SK-N-SH (cell line): Measurements from ENCODE around the gene ADCY1. TPM values are rescaled to one million over a fixed set of nuclear protein-coding genes. Genes with fewer than 3 reads are reported as not detected.

Source experiments
- CTCF ChIA-PET: fragments of 300-600, 350-600 bp; formaldehyde crosslinking; extraction: SDS; loops from one replicate; lab custom pipeline; 2021; lab: Yijun Ruan, JAX
- POLR2A ChIA-PET: fragments of 350-600 bp; sonication (Branson Sonifier 250); formaldehyde crosslinking; extraction: SDS; loops from one replicate; lab custom pipeline; 2020; ENCODE audit warnings: antibody characterized with exemption, inconsistent platforms; lab: Yijun Ruan, JAX
- DNase-seq: peaks from one replicate; pipeline ENCODE4 v3.0.0; 2012
- H2AFZ ChIP-seq: fragments of 200-600 bp; sonication (generic); 2 replicates; pipeline ENCODE4 v1.8.1; 2016; ENCODE audit warnings: antibody characterized with exemption, mild to moderate bottlenecking, low read depth
- H3F3A ChIP-seq: fragments of 200-600 bp; sonication (generic); replicated peaks from 2 replicates; pipeline ENCODE3; 2016; ENCODE audit warnings: antibody characterized with exemption, mild to moderate bottlenecking; ENCODE audit not compliant: insufficient read depth
- H3K27ac ChIP-seq, 2 experiments: fragments of 200-500 bp in 1 of 2; fragments of 200-600 bp in 1 of 2; sonication (Bioruptor generic) in 1 of 2; sonication (generic), shearing (Covaris generic) in 1 of 2; 2 replicates each; pipeline versions ENCODE4 v1.5.1 to v1.6.1; 2014 to 2016; ENCODE audit warnings: low read depth in 2 of 2, inconsistent platforms in 1 of 2, low read length in 1 of 2, mild to moderate bottlenecking in 1 of 2, mixed read lengths in 1 of 2
- H3K27me3 ChIP-seq: fragments of 200-600 bp; sonication (generic), shearing (Covaris generic); 2 replicates; pipeline ENCODE4 v1.6.1; 2016; ENCODE audit warnings: mixed run types; ENCODE audit not compliant: insufficient read depth
- H3K36me3 ChIP-seq, 2 experiments: fragments of 200-500 bp in 1 of 2; fragments of 200-600 bp in 1 of 2; sonication (Bioruptor generic) in 1 of 2; sonication (generic) in 1 of 2; replicated peaks in 1 of 2; 2 replicates each; pipeline versions ENCODE3 to v1.5.1; 2014 to 2016; ENCODE audit warnings: low read length in 1 of 2, mild to moderate bottlenecking in 1 of 2; ENCODE audit not compliant: insufficient read depth in 2 of 2, control insufficient read depth in 1 of 2
- H3K4me1 ChIP-seq, 2 experiments: fragments of 200-500 bp in 1 of 2; fragments of 200-600 bp in 1 of 2; sonication (Bioruptor generic) in 1 of 2; sonication (generic), shearing (Covaris generic) in 1 of 2; 2 replicates each; pipeline versions ENCODE4 v1.5.1 to v1.6.1; 2014 to 2016; ENCODE audit warnings: low read depth in 1 of 2, low read length in 1 of 2, mixed run types in 1 of 2; ENCODE audit not compliant: insufficient read depth in 2 of 2, control insufficient read depth in 1 of 2
- H3K4me2 ChIP-seq: fragments of 200-600 bp; sonication (generic), shearing (Covaris generic); 2 replicates; pipeline ENCODE4 v1.6.1; 2017; ENCODE audit warnings: mixed run types
- H3K4me3 ChIP-seq, 2 experiments: fragments of 200-500 bp in 1 of 2; fragments of 200-600 bp in 1 of 2; sonication (Bioruptor generic) in 1 of 2; sonication (generic), shearing (Covaris generic) in 1 of 2; 2 replicates each; pipeline versions ENCODE4 v1.5.1 to v1.8.1; 2014 to 2016; ENCODE audit warnings: low read depth in 2 of 2, inconsistent platforms in 1 of 2, low read length in 1 of 2, mild to moderate bottlenecking in 1 of 2, mixed read lengths in 1 of 2, moderate library complexity in 1 of 2
- H3K79me2 ChIP-seq: fragments of 200-600 bp; sonication (generic); 2 replicates; pipeline ENCODE4 v1.8.1; 2017; ENCODE audit warnings: mild to moderate bottlenecking; ENCODE audit not compliant: insufficient read depth
- H3K9ac ChIP-seq: fragments of 200-600 bp; sonication (generic); 2 replicates; pipeline ENCODE4 v1.6.1; 2017; ENCODE audit warnings: mixed run types
- H3K9me2 ChIP-seq: fragments of 200-600 bp; sonication (generic); 2 replicates; pipeline ENCODE4 v1.6.1; 2017; ENCODE audit warnings: mixed run types
- H3K9me3 ChIP-seq: fragments of 200-600 bp; sonication (generic); 2 replicates; pipeline ENCODE4 v1.6.1; 2017; ENCODE audit warnings: mixed run types, mild to moderate bottlenecking, moderate library complexity
- H4K20me1 ChIP-seq: fragments of 200-600 bp; sonication (generic); 2 replicates; pipeline ENCODE4 v1.6.1; 2017; ENCODE audit warnings: mild to moderate bottlenecking, mixed run types; ENCODE audit not compliant: insufficient read depth
- CHD2 ChIP-seq: fragments of 150-350 bp; IDR thresholded peaks from 2 replicates; pipeline ENCODE4 v1.6.1; 2018; ENCODE audit warnings: low read length; ENCODE audit not compliant: partially characterized antibody
- EP300 ChIP-seq, 2 experiments: IDR thresholded peaks; 2 replicates each; pipeline versions ENCODE4 v1.4.0 to v1.6.1; 2012; ENCODE audit warnings: borderline replicate concordance in 1 of 2, low read depth in 1 of 2, low read length in 1 of 2
- EZH2phosphoT487 ChIP-seq: fragments of 200-600 bp; sonication (generic); IDR thresholded peaks from 2 replicates; pipeline ENCODE4 v1.6.1; 2017; ENCODE audit warnings: low read depth, mixed run types, mild to moderate bottlenecking, antibody characterized with exemption, moderate library complexity, borderline replicate concordance
- FOSL2 ChIP-seq: IDR thresholded peaks from 2 replicates; pipeline ENCODE4 v1.4.0; 2012; ENCODE audit warnings: low read depth, mild to moderate bottlenecking, moderate library complexity, borderline replicate concordance
- FOXJ3 ChIP-seq: sonication (generic); formaldehyde crosslinking; IDR thresholded peaks from 2 replicates; pipeline ENCODE4 v1.5.1; 2020; ENCODE audit warnings: mild to moderate bottlenecking, missing genetic modification reagents
- GABPA ChIP-seq: IDR thresholded peaks from 2 replicates; pipeline ENCODE4 v1.4.0; 2012; ENCODE audit warnings: low read depth, mild to moderate bottlenecking
- JUND ChIP-seq: IDR thresholded peaks from 2 replicates; pipeline ENCODE4 v1.4.0; 2012
- MEF2A ChIP-seq: IDR thresholded peaks from 2 replicates; pipeline ENCODE4 v1.4.0; 2012; ENCODE audit warnings: low read depth, borderline replicate concordance
- NFIC ChIP-seq: IDR thresholded peaks from 2 replicates; pipeline ENCODE4 v1.4.0; 2012; ENCODE audit warnings: borderline replicate concordance
- POLR2AphosphoS5 ChIP-seq: IDR thresholded peaks from 2 replicates; pipeline ENCODE4 v1.6.1; 2012; ENCODE audit warnings: low read depth, low read length
- RAD21 ChIP-seq: IDR thresholded peaks from 2 replicates; pipeline ENCODE4 v1.6.1; 2012; ENCODE audit warnings: mild to moderate bottlenecking, low read length
- RCOR1 ChIP-seq: fragments of 150-350 bp; IDR thresholded peaks from 2 replicates; pipeline ENCODE4 v1.6.1; 2017; ENCODE audit warnings: antibody characterized with exemption, low read length
- RXRA ChIP-seq: IDR thresholded peaks from 2 replicates; pipeline ENCODE4 v1.4.0; 2012; ENCODE audit warnings: low read depth, mild to moderate bottlenecking, borderline replicate concordance
- TCF12 ChIP-seq: IDR thresholded peaks from 2 replicates; pipeline ENCODE4 v1.4.0; 2012
- YY1 ChIP-seq: IDR thresholded peaks from 2 replicates; pipeline ENCODE4 v1.4.0; 2012; ENCODE audit warnings: low read depth, mild to moderate bottlenecking
- WGBS: methylation state at CpG from one replicate; pipeline ENCODE4 v1.1.6; 2017; ENCODE audit warnings: low lambda C conversion rate; 5-methylcytosine and 5-hydroxymethylcytosine counted together
- polyA plus RNA-seq, 3 experiments: library from polyadenylated mRNA; depleted of rRNA; stranded (reverse); fragments of >200 nt; gene quantifications; 2 replicates each; pipeline ENCODE4 v1.2.3, GENCODE V29; 2012
- TF ChIP-seq, protein P1 (sequence below): IDR thresholded peaks from 2 replicates; pipeline ENCODE4 v1.4.0; 2012; ENCODE audit warnings: low read depth
- TF ChIP-seq, protein P2 (sequence below): fragments of 200-600 bp; sonication (generic); IDR thresholded peaks from 2 replicates; pipeline ENCODE4 v1.6.1; 2017; ENCODE audit warnings: antibody characterized with exemption, mild to moderate bottlenecking, moderate library complexity
- TF ChIP-seq, protein P3 (sequence below): fragments of 150-350 bp; IDR thresholded peaks from 2 replicates; pipeline ENCODE4 v1.6.1; 2017; ENCODE audit warnings: antibody characterized with exemption, low read length, low read depth, borderline replicate concordance
- TF ChIP-seq, protein P4 (sequence below): fragments of 150-350 bp; IDR thresholded peaks from 2 replicates; pipeline ENCODE4 v1.6.1; 2016; ENCODE audit warnings: mild to moderate bottlenecking, low read depth, low read length
- TF ChIP-seq, protein P5 (sequence below): IDR thresholded peaks from 2 replicates; pipeline ENCODE4 v1.4.0; 2012; ENCODE audit warnings: low read depth, borderline replicate concordance

Gene ADCY1
- polyA plus RNA-seq, 1 of the 3 experiments (the other 2 are of a cell fraction), result 0.16 TPM

DNA sequence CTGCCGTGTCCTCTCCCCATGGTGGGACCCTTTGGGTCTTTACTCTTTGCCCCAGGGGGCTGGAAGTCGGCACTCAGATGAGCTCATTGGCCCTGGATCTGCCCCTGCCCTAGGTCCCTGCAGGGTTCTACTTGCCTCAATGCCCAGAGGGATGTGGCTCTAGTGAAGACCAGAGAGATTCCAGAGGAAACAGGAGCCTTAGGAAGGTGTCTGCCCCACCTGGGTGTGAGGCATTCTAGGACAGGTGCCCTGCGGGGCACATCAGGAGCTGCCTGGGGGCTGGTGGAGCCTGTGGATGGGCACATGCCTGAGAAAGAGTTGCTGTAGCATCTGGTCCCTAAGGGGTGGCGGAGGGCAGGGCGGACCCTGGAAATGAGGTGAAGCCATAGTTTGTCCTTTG, 128.6 kb downstream of the ADCY1 start (continued):
- TF ChIP-seq, protein P1, sequence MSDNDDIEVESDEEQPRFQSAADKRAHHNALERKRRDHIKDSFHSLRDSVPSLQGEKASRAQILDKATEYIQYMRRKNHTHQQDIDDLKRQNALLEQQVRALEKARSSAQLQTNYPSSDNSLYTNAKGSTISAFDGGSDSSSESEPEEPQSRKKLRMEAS, result no peak
- TF ChIP-seq, protein P2, sequence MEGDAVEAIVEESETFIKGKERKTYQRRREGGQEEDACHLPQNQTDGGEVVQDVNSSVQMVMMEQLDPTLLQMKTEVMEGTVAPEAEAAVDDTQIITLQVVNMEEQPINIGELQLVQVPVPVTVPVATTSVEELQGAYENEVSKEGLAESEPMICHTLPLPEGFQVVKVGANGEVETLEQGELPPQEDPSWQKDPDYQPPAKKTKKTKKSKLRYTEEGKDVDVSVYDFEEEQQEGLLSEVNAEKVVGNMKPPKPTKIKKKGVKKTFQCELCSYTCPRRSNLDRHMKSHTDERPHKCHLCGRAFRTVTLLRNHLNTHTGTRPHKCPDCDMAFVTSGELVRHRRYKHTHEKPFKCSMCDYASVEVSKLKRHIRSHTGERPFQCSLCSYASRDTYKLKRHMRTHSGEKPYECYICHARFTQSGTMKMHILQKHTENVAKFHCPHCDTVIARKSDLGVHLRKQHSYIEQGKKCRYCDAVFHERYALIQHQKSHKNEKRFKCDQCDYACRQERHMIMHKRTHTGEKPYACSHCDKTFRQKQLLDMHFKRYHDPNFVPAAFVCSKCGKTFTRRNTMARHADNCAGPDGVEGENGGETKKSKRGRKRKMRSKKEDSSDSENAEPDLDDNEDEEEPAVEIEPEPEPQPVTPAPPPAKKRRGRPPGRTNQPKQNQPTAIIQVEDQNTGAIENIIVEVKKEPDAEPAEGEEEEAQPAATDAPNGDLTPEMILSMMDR, result no peak
- TF ChIP-seq POLR2AphosphoS5 (no peak), YY1 (no peak)

DNA sequence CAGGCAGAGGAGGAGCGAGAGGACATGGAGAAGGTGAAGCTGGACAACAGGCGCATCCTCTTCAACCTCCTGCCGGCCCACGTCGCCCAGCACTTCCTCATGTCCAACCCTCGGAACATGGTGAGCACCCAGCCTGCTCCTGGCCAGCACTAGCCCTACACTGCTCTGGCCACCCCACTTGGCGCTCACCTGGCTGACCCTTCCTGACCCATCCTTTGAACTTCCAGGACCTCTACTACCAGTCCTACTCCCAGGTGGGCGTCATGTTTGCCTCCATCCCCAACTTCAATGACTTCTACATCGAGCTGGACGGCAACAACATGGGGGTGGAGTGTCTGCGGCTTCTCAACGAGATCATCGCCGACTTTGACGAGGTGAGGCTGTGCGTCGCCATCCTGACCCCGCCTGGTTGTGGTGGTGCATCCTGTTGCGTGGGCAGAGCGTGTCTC, 129.2 kb downstream of the ADCY1 start:
- Histone ChIP-seq H3K9ac (no peak overlapping the region), H3K27ac (no peak overlapping the region), H3F3A (no peaks in the 10 kb centered on the region), H3K9me2 (no peaks in the 10 kb centered on the region), H2AFZ (no peak overlapping the region), H3K4me2 (no peak overlapping the region), H3K4me1 (peaks cover 0 to 22% of the 10 kb centered on the region in 2 experiments; a peak in 1 of 4 replicates), H3K9me3 (no peaks in the 10 kb centered on the region), H4K20me1 (no peaks in the 10 kb centered on the region), H3K27me3 (peaks cover 14% of the 10 kb centered on the region; the same call in 1 of the 2 replicates), H3K79me2 (no peaks in the 10 kb centered on the region), H3K4me3 (no peak overlapping the region), H3K36me3 (peaks cover 0 to 7% of the 10 kb centered on the region in 2 experiments)
- 65% methylated on average over 20 of the region's 20 CpGs for WGBS
- TF ChIP-seq CHD2 (no peak), RCOR1 (no peak), MEF2A (no peak), JUND (no peak), NFIC (no peak), TCF12 (no peak), EP300 (IDR thresholded peaks at IDR 0.05; ENCODE audit: borderline replicate concordance in 1 of 2, low read depth in 1 of 2, low read length in 1 of 2) (no peak), RAD21 (no peak), GABPA (no peak), RXRA (no peak)
- ChIA-PET POLR2A (no interaction called here), CTCF (no interaction called here)
- no peak for DNase-seq

DNA sequence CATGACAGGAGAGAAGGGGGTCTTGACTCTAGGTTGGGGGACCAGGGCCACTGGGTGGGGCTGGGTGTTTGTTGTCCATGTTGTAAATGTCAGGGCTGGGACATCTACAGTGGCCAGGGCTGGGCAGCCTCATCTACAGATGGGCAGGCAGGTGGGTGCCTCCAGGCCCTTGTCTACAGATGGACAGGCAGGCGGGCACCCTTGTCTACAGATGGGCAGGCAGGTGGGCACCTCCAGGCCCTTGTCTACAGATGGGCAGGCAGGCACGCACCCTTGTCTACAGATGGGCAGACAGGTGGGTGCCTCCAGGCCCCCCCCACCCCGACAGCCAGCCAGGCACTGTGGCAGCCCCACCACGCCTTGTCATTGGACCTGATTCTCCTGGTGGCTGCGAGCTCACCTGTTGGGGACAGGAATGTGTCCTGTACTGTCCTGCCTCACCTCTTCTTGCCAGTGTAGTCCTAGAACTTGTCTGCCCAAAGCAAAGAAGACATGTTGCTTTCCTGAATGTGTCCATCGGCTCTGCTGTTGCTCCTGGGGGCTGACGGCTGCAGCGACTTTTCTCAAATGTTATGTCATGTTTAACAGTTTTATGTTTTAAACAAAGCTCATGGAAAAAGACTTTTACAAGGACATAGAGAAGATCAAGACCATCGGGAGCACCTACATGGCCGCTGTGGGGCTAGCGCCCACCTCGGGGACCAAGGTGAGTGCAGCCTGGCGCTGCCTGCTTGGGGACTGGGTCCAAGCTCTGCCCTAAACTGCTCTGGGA, 129.9 kb downstream of the ADCY1 start:
- Histone ChIP-seq H3K27me3 (peaks cover 21% of the 10 kb centered on the region; the same call in 1 of the 2 replicates), H3K4me2 (no peak overlapping the region), H3K4me1 (peaks cover 0 to 22% of the 10 kb centered on the region in 2 experiments; a peak in 1 of 4 replicates), H3K79me2 (no peaks in the 10 kb centered on the region), H2AFZ (no peak overlapping the region), H3K4me3 (no peak overlapping the region), H3K36me3 (peaks cover 0 to 7% of the 10 kb centered on the region in 2 experiments), H3K27ac (no peak overlapping the region), H3K9me3 (no peaks in the 10 kb centered on the region), H3K9me2 (no peaks in the 10 kb centered on the region), H4K20me1 (no peaks in the 10 kb centered on the region), H3F3A (no peaks in the 10 kb centered on the region), H3K9ac (no peak overlapping the region)
- ChIA-PET CTCF (no interaction called here), POLR2A (no interaction called here)
- no peak for DNase-seq
- 67% methylated on average over 10 of the region's 13 CpGs for WGBS
- TF ChIP-seq RXRA (no peak), GABPA (no peak), FOSL2 (no peak), MEF2A (no peak), RCOR1 (no peak), NFIC (no peak), EZH2phosphoT487 (no peak), FOXJ3 (no peak), EP300 (IDR thresholded peaks at IDR 0.05; ENCODE audit: borderline replicate concordance in 1 of 2, low read depth in 1 of 2, low read length in 1 of 2) (no peak)
- TF ChIP-seq, protein P1, result no peak
- TF ChIP-seq, protein P3, sequence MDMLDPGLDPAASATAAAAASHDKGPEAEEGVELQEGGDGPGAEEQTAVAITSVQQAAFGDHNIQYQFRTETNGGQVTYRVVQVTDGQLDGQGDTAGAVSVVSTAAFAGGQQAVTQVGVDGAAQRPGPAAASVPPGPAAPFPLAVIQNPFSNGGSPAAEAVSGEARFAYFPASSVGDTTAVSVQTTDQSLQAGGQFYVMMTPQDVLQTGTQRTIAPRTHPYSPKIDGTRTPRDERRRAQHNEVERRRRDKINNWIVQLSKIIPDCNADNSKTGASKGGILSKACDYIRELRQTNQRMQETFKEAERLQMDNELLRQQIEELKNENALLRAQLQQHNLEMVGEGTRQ, result no peak
- TF ChIP-seq, protein P4, sequence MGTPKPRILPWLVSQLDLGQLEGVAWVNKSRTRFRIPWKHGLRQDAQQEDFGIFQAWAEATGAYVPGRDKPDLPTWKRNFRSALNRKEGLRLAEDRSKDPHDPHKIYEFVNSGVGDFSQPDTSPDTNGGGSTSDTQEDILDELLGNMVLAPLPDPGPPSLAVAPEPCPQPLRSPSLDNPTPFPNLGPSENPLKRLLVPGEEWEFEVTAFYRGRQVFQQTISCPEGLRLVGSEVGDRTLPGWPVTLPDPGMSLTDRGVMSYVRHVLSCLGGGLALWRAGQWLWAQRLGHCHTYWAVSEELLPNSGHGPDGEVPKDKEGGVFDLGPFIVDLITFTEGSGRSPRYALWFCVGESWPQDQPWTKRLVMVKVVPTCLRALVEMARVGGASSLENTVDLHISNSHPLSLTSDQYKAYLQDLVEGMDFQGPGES, result no peak
- TF ChIP-seq, protein P5, sequence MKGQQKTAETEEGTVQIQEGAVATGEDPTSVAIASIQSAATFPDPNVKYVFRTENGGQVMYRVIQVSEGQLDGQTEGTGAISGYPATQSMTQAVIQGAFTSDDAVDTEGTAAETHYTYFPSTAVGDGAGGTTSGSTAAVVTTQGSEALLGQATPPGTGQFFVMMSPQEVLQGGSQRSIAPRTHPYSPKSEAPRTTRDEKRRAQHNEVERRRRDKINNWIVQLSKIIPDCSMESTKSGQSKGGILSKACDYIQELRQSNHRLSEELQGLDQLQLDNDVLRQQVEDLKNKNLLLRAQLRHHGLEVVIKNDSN, result no peak
